AG04449 (cell line): Measurements from ENCODE around the gene GTF3C2.

Source experiments
- CTCF ChIA-PET: fragments of 350-600 bp; formaldehyde crosslinking; extraction: SDS; loops from one replicate; lab custom pipeline; 2021; ENCODE audit warnings: antibody characterized with exemption; lab: Yijun Ruan, JAX
- POLR2A ChIA-PET: fragments of 400-600, 350-600 bp; formaldehyde crosslinking; extraction: SDS; loops from one replicate; lab custom pipeline; 2020; ENCODE audit warnings: antibody characterized with exemption, inconsistent platforms; lab: Yijun Ruan, JAX
- DNase-seq: peaks from one replicate; pipeline ENCODE4 v3.0.0-alpha.2; 2010; ENCODE audit warnings: low read depth, low spot score
- H3K4me3 ChIP-seq: 2 replicates; pipeline ENCODE4 v1.5.1; 2011; ENCODE audit warnings: low read depth, mild to moderate bottlenecking, control low read depth, low read length
- TF ChIP-seq, protein P1 (sequence below): IDR thresholded peaks from one replicate; pipeline ENCODE4 v1.5.1; 2011; ENCODE audit warnings: mild to moderate bottlenecking, moderate library complexity, low read length, control low read depth, inconsistent platforms; ENCODE audit not compliant: insufficient read depth; ENCODE audit errors: missing control alignments

The GTF3C2 gene

GRCh38 chr2:27285481-27285880 is 71.1 kb downstream of the GTF3C2 start:
- ChIA-PET POLR2A (no interaction called here), CTCF (interaction anchor here (1.2 to 10.5 kb wide), 4 partner anchors 10 to 185 kb away, joined by 4 to 206 read pairs (median 60); no protein-coding TSS in a partner anchor)
- no peak for DNase-seq
- TF ChIP-seq, protein P1, sequence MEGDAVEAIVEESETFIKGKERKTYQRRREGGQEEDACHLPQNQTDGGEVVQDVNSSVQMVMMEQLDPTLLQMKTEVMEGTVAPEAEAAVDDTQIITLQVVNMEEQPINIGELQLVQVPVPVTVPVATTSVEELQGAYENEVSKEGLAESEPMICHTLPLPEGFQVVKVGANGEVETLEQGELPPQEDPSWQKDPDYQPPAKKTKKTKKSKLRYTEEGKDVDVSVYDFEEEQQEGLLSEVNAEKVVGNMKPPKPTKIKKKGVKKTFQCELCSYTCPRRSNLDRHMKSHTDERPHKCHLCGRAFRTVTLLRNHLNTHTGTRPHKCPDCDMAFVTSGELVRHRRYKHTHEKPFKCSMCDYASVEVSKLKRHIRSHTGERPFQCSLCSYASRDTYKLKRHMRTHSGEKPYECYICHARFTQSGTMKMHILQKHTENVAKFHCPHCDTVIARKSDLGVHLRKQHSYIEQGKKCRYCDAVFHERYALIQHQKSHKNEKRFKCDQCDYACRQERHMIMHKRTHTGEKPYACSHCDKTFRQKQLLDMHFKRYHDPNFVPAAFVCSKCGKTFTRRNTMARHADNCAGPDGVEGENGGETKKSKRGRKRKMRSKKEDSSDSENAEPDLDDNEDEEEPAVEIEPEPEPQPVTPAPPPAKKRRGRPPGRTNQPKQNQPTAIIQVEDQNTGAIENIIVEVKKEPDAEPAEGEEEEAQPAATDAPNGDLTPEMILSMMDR: no peak
- no peak overlapping the region for H3K4me3 ChIP-seq

DNA sequence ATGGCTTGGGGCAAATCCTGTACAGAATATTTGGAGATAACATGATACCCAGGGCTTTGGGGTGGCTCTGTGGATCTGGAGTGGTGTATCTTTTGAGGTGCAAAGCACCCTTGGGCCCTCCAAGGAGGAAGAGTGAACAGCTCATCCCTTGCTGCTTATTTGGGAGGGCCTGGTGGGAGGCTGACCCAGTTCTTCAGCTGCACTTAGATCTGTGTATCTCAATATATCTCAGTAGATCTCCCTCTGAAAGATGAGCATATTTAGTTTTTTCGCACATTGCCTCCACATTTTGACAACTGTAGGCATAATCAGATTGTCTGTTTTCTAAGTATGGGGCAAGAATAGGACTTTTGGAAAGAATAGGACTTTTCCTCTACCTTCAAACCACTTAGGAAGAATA is 71.6 kb downstream of the GTF3C2 start:
- H3K4me3 ChIP-seq: no peak overlapping the region
- ChIA-PET CTCF (interaction anchor here (1.6 to 10.5 kb wide), 6 partner anchors 11 to 184 kb away, joined by 4 to 206 read pairs (median 96); partner anchors contain the start of gene SLC30A3), POLR2A (no interaction called here)
- TF ChIP-seq, protein P1: no peak
- no peak for DNase-seq

DNA sequence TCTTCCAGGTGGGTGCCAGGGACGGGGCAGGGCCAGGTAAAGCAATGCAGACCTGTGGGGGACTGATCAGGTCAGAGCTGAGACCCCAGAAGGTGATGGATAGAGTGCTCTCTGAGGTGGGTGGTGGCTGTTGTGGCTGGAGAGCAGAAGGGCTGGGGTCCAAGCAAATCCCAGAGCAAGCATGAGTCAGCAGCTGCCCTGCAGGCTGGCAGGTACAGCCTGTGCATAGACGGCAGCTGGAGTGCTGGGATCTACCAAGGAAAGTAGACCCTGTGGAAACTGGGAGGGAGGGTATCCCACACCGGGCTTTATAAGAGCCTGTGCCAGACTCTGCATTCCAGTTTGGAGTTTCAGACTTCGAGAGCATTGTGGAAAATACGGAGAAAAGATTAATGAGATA is 73.7 kb downstream of the GTF3C2 start:
- no peak overlapping the region for H3K4me3 ChIP-seq
- TF ChIP-seq, protein P1: no peak
- ChIA-PET CTCF (interaction anchor here (1.3 to 10.5 kb wide), 10 partner anchors 8 to 321 kb away, joined by 3 to 206 read pairs (median 62); partner anchors contain the start of genes PREB and SLC30A3), POLR2A (no interaction called here)
- no peak for DNase-seq

GRCh38 chr2:27281855-27282559 is 74.6 kb downstream of the GTF3C2 start, which contains the start of gene TRIM54:
TRIM54 (plus strand) TSS chr2:27282429; CDS start chr2:27282732, 303 bp downstream.
- TF ChIP-seq, protein P1: no peak
- no peak for DNase-seq
- H3K4me3 ChIP-seq: no peak within 1 kb of the TSS
- CTCF ChIA-PET: interaction anchor here (1.0 to 10.5 kb wide), 25 partner anchors 9 to 320 kb away, joined by 3 to 206 read pairs (median 13); partner anchors contain the start of genes CAD, KHK, PREB and SLC30A3
- POLR2A ChIA-PET: interaction anchor here (0.6 to 1.2 kb wide), 2 partner anchors 41 to 155 kb away, joined by 3 read pairs; no protein-coding TSS in a partner anchor

- no peak overlapping the region for H3K4me3 ChIP-seq
- POLR2A ChIA-PET: interaction anchor here (0.6 to 1.2 kb wide), 2 partner anchors 42 to 154 kb away, joined by 3 read pairs; no protein-coding TSS in a partner anchor
- no peak for DNase-seq
- CTCF ChIA-PET: interaction anchor here (1.0 to 10.5 kb wide), 27 partner anchors 10 to 320 kb away, joined by 3 to 206 read pairs (median 9); partner anchors contain the start of genes CAD, KHK, PREB and SLC30A3
- TF ChIP-seq, protein P1: no peak
Measured at GRCh38 chr2:27281442-27281841, 75.1 kb downstream of the GTF3C2 start.

- CTCF ChIA-PET: interaction anchor here (1.0 to 10.5 kb wide), 28 partner anchors 9 to 435 kb away, joined by 3 to 206 read pairs (median 8); partner anchors contain the start of genes ATRAID, SLC30A3 and SLC5A6
Measured at GRCh38 chr2:27280826-27281225, 75.7 kb downstream of the GTF3C2 start.

More at GRCh38 chr2:27280826-27281225, 75.7 kb downstream of the GTF3C2 start:
- no peak overlapping the region for H3K4me3 ChIP-seq
- TF ChIP-seq, protein P1: no peak
- POLR2A ChIA-PET: interaction anchor here (0.8 to 1.7 kb wide), 2 partner anchors 12 to 69 kb away, joined by 3 to 7 read pairs; partner anchors contain the start of genes ATRAID and SLC5A6
- DNase-seq: no peak
